Stimulated activated CD4-positive, alpha-beta T cell treated with anti-CD3 and anti-CD28 coated beads, Interleukin-2, amount 100 ng/mL, for 4 hours (primary cell): ENCODE data around the gene GNPTAB.
A peak's percentile ranks its signal among the peaks of the same experiment; 100 is the strongest.

Experiments used
- DNase-seq: peaks from one replicate; pipeline ENCODE4 v3.0.0-alpha.2; 2020; ENCODE audit warnings: low read depth

Gene GNPTAB

GRCh38 chr12:101804409-101804808 lies 26.4 kb downstream of the GNPTAB start:
- no peak for DNase-seq

- DNase-seq, result no peak
These were observed 26.8 kb downstream of the GNPTAB start for GRCh38 chr12:101803978-101804377.

GRCh38 chr12:101802486-101802885 lies 28.3 kb downstream of the GNPTAB start:
- no peak for DNase-seq

- no peak for DNase-seq
These were observed 31.0 kb downstream of the GNPTAB start for GRCh38 chr12:101799774-101800173.

- no peak for DNase-seq
These were observed 35.0 kb downstream of the GNPTAB start for GRCh38 chr12:101795786-101796185.

GRCh38 chr12:101795013-101795412 lies 35.7 kb downstream of the GNPTAB start:
- no peak for DNase-seq

GRCh38 chr12:101794574-101794973 lies 36.2 kb downstream of the GNPTAB start:
- no peak for DNase-seq

- DNase-seq, result no peak
These were observed 37.4 kb downstream of the GNPTAB start for GRCh38 chr12:101793401-101793800.

- DNase-seq, result no peak
These were observed 38.5 kb downstream of the GNPTAB start for GRCh38 chr12:101792046-101792931.

- DNase-seq, result no peak
These were observed 41.6 kb downstream of the GNPTAB start for GRCh38 chr12:101789171-101789570.

GRCh38 chr12:101785671-101786070 lies 45.1 kb downstream of the GNPTAB start:
- DNase-seq, result no peak

- no peak for DNase-seq
These were observed 46.4 kb downstream of the GNPTAB start for GRCh38 chr12:101784376-101784775.

GRCh38 chr12:101783838-101784237 lies 46.9 kb downstream of the GNPTAB start:
- no peak for DNase-seq

GRCh38 chr12:101783150-101783549 lies 47.6 kb downstream of the GNPTAB start:
- DNase-seq, result no peak

GRCh38 chr12:101782273-101782731 lies 48.5 kb downstream of the GNPTAB start:
- no peak for DNase-seq

- no peak for DNase-seq
These were observed 48.9 kb downstream of the GNPTAB start for GRCh38 chr12:101781834-101782233.

- DNase-seq, result no peak
These were observed 50.2 kb downstream of the GNPTAB start for GRCh38 chr12:101780599-101780998.

GRCh38 chr12:101779626-101780025 lies 51.1 kb downstream of the GNPTAB start:
- no peak for DNase-seq

- no peak for DNase-seq
These were observed 51.6 kb downstream of the GNPTAB start for GRCh38 chr12:101779200-101779599.

GRCh38 chr12:101777978-101778377 lies 52.8 kb downstream of the GNPTAB start:
- DNase-seq, result no peak

- no peak for DNase-seq
These were observed 53.3 kb downstream of the GNPTAB start for GRCh38 chr12:101777485-101777884.

GRCh38 chr12:101775816-101776215 lies 54.9 kb downstream of the GNPTAB start:
- no peak for DNase-seq

- DNase-seq, result peak; percentile 47
These were observed 57.1 kb downstream of the GNPTAB start for GRCh38 chr12:101773650-101774162.
